HG02623 (cell line): ENCODE results near the gene AIRE.
"Not testable (repeated sequence)": the region's sequence is repeated elsewhere in the genome, so short reads cannot be mapped to it uniquely, and the experiment has no call there.

Experiments
- ATAC-seq: cut with Tn5 transposase; IDR thresholded peaks from one replicate; pipeline ENCODE4 v1.9.1; 2021; ENCODE audit warnings: moderate library complexity; ENCODE audit not compliant: unreplicated experiment

Gene AIRE

GRCh38 chr21:44285138-44285992, at the start of gene AIRE:
Gene AIRE (plus strand): TSS chr21:44285876. CDS start chr21:44286007, 131 bp downstream.
- ATAC-seq = no peak

GRCh38 chr21:44240353-44240752, 45.3 kb upstream of the AIRE start:
- not testable (repeated sequence) for ATAC-seq

- ATAC-seq = peak; percentile 31
Observed at GRCh38 chr21:44240842-44241241, 44.8 kb upstream of the AIRE start, which contains the start of gene ICOSLG. Gene ICOSLG (minus strand): TSS chr21:44240943. CDS start chr21:44240817, 126 bp downstream.

GRCh38 chr21:44241281-44241680, 44.4 kb upstream of the AIRE start:
- not testable (repeated sequence) for ATAC-seq

- ATAC-seq = peak; percentile 43
Observed at GRCh38 chr21:44243980-44244379, 41.7 kb upstream of the AIRE start.

GRCh38 chr21:44247904-44248303, 37.8 kb upstream of the AIRE start:
- not testable (repeated sequence) for ATAC-seq

GRCh38 chr21:44249204-44250037, 36.3 kb upstream of the AIRE start:
- not testable (repeated sequence) for ATAC-seq

- ATAC-seq = no peak
Observed at GRCh38 chr21:44253832-44254710, 31.6 kb upstream of the AIRE start.

GRCh38 chr21:44255511-44255981, 30.1 kb upstream of the AIRE start:
- ATAC-seq = no peak

- no peak for ATAC-seq
Observed at GRCh38 chr21:44258056-44258725, 27.5 kb upstream of the AIRE start.

GRCh38 chr21:44259082-44259705, 26.5 kb upstream of the AIRE start:
- ATAC-seq = no peak

GRCh38 chr21:44260066-44260465, 25.6 kb upstream of the AIRE start:
- no peak for ATAC-seq

GRCh38 chr21:44260791-44261631, 24.7 kb upstream of the AIRE start:
- no peak for ATAC-seq

- ATAC-seq = no peak
Observed at GRCh38 chr21:44261675-44262295, 23.9 kb upstream of the AIRE start, which contains the start of gene DNMT3L. Gene DNMT3L (minus strand): TSS chr21:44261897. CDS start chr21:44261259, 638 bp downstream.

- no peak for ATAC-seq
Observed at GRCh38 chr21:44262338-44263056, 23.2 kb upstream of the AIRE start.

- ATAC-seq = no peak
Observed at GRCh38 chr21:44263221-44263760, 22.4 kb upstream of the AIRE start.

- ATAC-seq = no peak
Observed at GRCh38 chr21:44263768-44264167, 21.9 kb upstream of the AIRE start.
